HG03060 (cell line): ENCODE data around the gene BCL3.
"Not testable (repeated sequence)": the region's sequence is repeated elsewhere in the genome, so short reads cannot be mapped to it uniquely, and the experiment has no call there.

ENCODE experiments used
- ATAC-seq: cut with Tn5 transposase; IDR thresholded peaks from one replicate; pipeline ENCODE4 v1.9.1; 2021; ENCODE audit warnings: low read depth, moderate number of reproducible peaks; ENCODE audit not compliant: unreplicated experiment

The BCL3 gene

GRCh38 chr19:44720396-44720795 is 28.1 kb upstream of the BCL3 start:
- ATAC-seq = not testable (repeated sequence)

- ATAC-seq = no peak
These were observed 27.6 kb upstream of the BCL3 start for GRCh38 chr19:44720945-44721344.

- not testable (repeated sequence) for ATAC-seq
These were observed 27.1 kb upstream of the BCL3 start for GRCh38 chr19:44721369-44721768.

- no peak for ATAC-seq
These were observed 26.1 kb upstream of the BCL3 start for GRCh38 chr19:44722131-44723121.

- no peak for ATAC-seq
These were observed 25.1 kb upstream of the BCL3 start for GRCh38 chr19:44723299-44723951.

- no peak for ATAC-seq
These were observed 24.6 kb upstream of the BCL3 start for GRCh38 chr19:44723952-44724319.

GRCh38 chr19:44725251-44725650 is 23.3 kb upstream of the BCL3 start:
- ATAC-seq = no peak

- no peak for ATAC-seq
These were observed 22.8 kb upstream of the BCL3 start for GRCh38 chr19:44725684-44726083.

GRCh38 chr19:44726465-44726864 is 22.0 kb upstream of the BCL3 start:
- ATAC-seq = no peak

- no peak for ATAC-seq
These were observed 20.3 kb upstream of the BCL3 start for GRCh38 chr19:44728178-44728577.

- no peak for ATAC-seq
These were observed 18.9 kb upstream of the BCL3 start for GRCh38 chr19:44729516-44730033.

- ATAC-seq = no peak
These were observed 17.4 kb upstream of the BCL3 start for GRCh38 chr19:44731081-44731480.

GRCh38 chr19:44731622-44732021 is 16.9 kb upstream of the BCL3 start:
- no peak for ATAC-seq

GRCh38 chr19:44732235-44733014 is 16.1 kb upstream of the BCL3 start:
- no peak for ATAC-seq

GRCh38 chr19:44734357-44734756 is 14.2 kb upstream of the BCL3 start:
- no peak for ATAC-seq

GRCh38 chr19:44735011-44735410 is 13.5 kb upstream of the BCL3 start:
- ATAC-seq = no peak

- no peak for ATAC-seq
These were observed 11.1 kb upstream of the BCL3 start for GRCh38 chr19:44737238-44738071.

GRCh38 chr19:44738136-44738535 is 10.4 kb upstream of the BCL3 start:
- no peak for ATAC-seq

- no peak for ATAC-seq
These were observed 9.6 kb upstream of the BCL3 start for GRCh38 chr19:44738603-44739558.
